Measurements from ENCODE around the gene PZP. TPM values are rescaled to one million over a fixed set of nuclear protein-coding genes. Genes with fewer than 3 reads are reported as not detected.

The PZP gene
- total and polyA plus RNA-seq, 9 of the 15 experiments (the other 6 are each of a cell fraction or from before 2014, with no cell fraction given): 0.01 TPM; not detected in 8

GRCh38 chr12:9124383-9125031, 83.7 kb downstream of the PZP start:
- DNase-seq (ENCODE audit: extremely low read depth in 1 of 4, low spot score in 3 of 4) (no peak), ATAC-seq (no peak), FAIRE-seq (no peak)
- Histone ChIP-seq H4K20me1 (replicated peaks; ENCODE audit: control insufficient read depth, insufficient read depth, low read length) (no peaks in the 10 kb centered on the region), H2AFZ (ENCODE audit: low read depth, low read length) (no peak overlapping the region), H3K4me1 (replicated peaks in 1 of 2; ENCODE audit: control insufficient read depth in 2 of 2, insufficient read depth in 2 of 2, low read length in 2 of 2) (peaks cover 0 to 4% of the 10 kb centered on the region in 2 experiments; a peak in 1 of 5 replicates), H3K4me2 (ENCODE audit: insufficient read depth, low read length) (no peak overlapping the region), H3K9ac (ENCODE audit: insufficient read depth in 1 of 2, low read depth in 2 of 2, low read length in 2 of 2) (no peak overlapping the region), H3K36me3 (ENCODE audit: control insufficient read depth, insufficient read depth, low read length) (no peaks in the 10 kb centered on the region), H3K79me2 (ENCODE audit: control insufficient read depth, insufficient read depth, low read length) (no peaks in the 10 kb centered on the region), H3K27me3 (ENCODE audit: control insufficient read depth in 2 of 2, insufficient read depth in 2 of 2, low read length in 2 of 2) (peaks cover 18 to 29% of the 10 kb centered on the region in 2 experiments; a peak in 3 of 5 replicates), H3K4me3 (no peak overlapping the region), H3K27ac (ENCODE audit: extremely low read depth, low read depth, low read length) (no peak overlapping the region), H3K9me3 (replicated peaks; ENCODE audit: control insufficient read depth, insufficient read depth, low read depth, low read length) (no peaks in the 10 kb centered on the region), H3K9me1 (ENCODE audit: control insufficient read depth, insufficient read depth, low read length) (no peaks in the 10 kb centered on the region)
- TF ChIP-seq ZBTB26 (CRISPR knock-in tag; IDR thresholded peaks at IDR 0.05): no peak
- no peak for TF ChIP-seq ZFX (CRISPR knock-in tag; IDR thresholded peaks at IDR 0.05)
- TF ChIP-seq POLR2A (conservative IDR thresholded peaks at IDR 0.05): no peak
- no peak for TF ChIP-seq TOE1 (IDR thresholded peaks at IDR 0.05; ENCODE audit: borderline replicate concordance)
- no peak for TF ChIP-seq TOE1 (CRISPR knock-in tag; IDR thresholded peaks at IDR 0.05; ENCODE audit: borderline replicate concordance, low read depth)
- TF ChIP-seq MYNN (IDR thresholded peaks at IDR 0.05): no peak
- TF ChIP-seq MYNN (CRISPR knock-in tag; IDR thresholded peaks at IDR 0.05): no peak
- TF ChIP-seq RFX5 (IDR thresholded peaks at IDR 0.05; ENCODE audit: low read depth, low read length): no peak
- TF ChIP-seq ZKSCAN3 (CRISPR knock-in tag; IDR thresholded peaks at IDR 0.05): no peak
- no peak for TF ChIP-seq POU5F1 (IDR thresholded peaks at IDR 0.05; ENCODE audit: borderline replicate concordance, low read depth, low read length, partially characterized antibody)
- POLR2A ChIA-PET: interaction anchor here (0.6 to 1.3 kb wide), 2 partner anchors 23 to 722 kb away, joined by 3 read pairs; no protein-coding TSS in a partner anchor
- in situ Hi-C loops (cut with MboI): no loop called here
- BruUV-seq (replicated peaks): no TSS peak
- whole genome bisulfite sequencing (ENCODE audit: insufficient coverage, low coverage, missing lambda C conversion rate): 0% methylated on average over 9 of the region's 16 CpGs
- intact Hi-C loops (cut with micrococcal nuclease): no loop called here
- CTCF ChIA-PET (ENCODE audit: low intra/inter-chr PET ratio): no interaction called here
